HG03095 (cell line): ENCODE results near the gene ANAPC2.

Experiments used
- ATAC-seq: cut with Tn5 transposase; IDR thresholded peaks from one replicate; pipeline ENCODE4 v1.9.1; 2021; ENCODE audit warnings: moderate library complexity; ENCODE audit not compliant: unreplicated experiment

The ANAPC2 gene

GRCh38 chr9:137188490-137189296 lies at the start of gene ANAPC2, which contains the start of gene SSNA1:
Gene ANAPC2, minus strand, starts transcription at chr9:137188560. Its CDS starts 28 bp downstream, at chr9:137188532.
Gene SSNA1, plus strand, starts transcription at chr9:137188676. Its CDS starts 51 bp downstream, at chr9:137188727.
- peak; percentile 60 for ATAC-seq

GRCh38 chr9:137236936-137237421 lies 48.6 kb upstream of the ANAPC2 start:
- ATAC-seq, result no peak

DNA sequence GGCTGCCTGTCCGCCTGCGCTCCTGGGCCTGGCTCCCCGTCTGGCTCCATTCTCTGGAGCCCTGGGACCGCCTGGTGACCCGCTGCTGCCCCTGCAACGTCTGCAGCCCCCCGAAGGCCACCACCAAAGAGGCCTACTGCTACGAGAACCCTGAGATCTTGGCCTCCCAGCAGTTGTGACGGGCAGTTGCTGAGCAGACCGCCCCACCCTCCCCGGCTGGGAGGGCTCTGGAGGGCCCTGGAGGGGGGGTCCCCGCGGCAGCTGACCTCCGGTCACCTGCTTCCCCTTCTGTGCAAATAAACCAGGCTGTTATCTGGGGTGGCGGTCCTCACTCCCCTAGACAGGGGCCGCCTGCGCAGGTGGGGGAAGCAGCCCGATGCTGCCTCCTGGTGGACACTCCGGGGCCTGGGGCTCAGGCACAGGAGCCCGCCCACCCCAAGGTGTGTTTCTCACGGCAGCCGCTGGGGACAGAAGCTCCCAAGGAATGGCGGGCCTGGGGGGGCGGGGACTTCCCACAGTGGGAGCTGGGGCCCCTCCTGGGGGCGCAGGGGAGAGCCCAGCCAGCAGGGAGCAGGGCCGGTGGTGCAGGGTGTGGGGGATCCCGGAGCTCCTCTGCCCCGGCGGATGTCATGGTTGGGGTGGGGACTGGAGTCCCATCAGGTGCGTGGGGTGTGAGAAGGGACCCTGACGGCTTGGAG lies 48.0 kb upstream of the ANAPC2 start:
- peak; percentile 20 for ATAC-seq

GRCh38 chr9:137235424-137236237 lies 47.3 kb upstream of the ANAPC2 start:
- ATAC-seq, result no peak

- ATAC-seq, result no peak
These were observed 46.5 kb upstream of the ANAPC2 start for GRCh38 chr9:137234758-137235423.

- no peak for ATAC-seq
These were observed 45.8 kb upstream of the ANAPC2 start for GRCh38 chr9:137234055-137234697.

DNA sequence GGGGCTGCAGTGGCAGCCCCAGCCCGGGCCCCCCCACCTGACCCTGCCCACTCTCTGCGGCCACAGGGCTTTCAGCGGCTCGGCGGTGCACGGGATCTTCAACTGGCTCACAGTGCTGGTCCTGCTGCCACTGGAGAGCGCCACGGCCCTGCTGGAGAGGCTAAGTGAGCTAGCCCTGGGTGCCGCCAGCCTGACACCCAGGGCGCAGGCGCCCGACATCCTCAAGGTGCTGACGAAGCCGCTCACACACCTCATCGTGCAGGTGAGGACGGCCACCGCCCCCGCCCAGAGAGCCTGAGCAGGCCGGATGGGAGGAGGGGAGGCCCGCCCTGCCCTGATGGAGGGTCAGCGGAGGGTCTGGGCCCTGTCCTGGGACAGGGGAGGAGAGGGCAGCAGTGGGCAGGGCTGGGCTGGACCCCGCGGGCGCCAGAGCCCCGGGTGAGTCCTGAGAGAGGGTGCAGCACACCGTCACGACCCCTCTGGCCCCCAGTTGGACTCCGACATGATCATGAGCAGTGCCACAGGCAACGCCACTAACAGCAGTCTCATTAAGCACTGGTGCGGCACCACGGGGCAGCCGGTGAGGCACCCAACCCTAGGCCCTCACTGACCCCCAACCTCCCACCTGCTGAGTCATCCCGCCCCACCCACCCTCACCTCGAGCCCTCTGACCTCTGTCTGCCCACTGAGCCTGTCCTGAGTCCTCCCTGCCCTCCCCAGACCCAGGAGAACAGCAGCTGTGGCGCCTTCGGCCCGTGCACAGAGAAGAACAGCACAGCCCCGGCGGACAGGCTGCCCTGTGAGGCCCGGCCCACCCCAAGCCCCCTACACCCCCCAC lies 45.0 kb upstream of the ANAPC2 start:
- no peak for ATAC-seq

DNA sequence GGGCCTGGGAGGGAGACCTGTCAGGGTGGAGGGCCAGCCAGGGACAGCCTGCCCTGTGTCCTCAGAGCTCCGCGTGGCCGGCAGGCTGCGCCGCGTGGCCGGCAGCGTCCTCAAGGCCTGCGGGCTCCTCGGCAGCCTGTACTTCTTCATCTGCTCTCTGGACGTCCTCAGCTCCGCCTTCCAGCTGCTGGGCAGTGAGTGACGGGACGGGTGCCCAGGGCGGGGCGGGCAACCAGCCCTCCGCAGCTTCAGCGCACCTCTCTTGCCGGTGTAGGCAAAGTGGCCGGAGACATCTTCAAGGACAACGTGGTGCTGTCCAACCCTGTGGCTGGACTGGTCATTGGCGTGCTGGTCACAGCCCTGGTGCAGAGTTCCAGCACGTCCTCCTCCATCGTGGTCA lies 44.1 kb upstream of the ANAPC2 start:
- no peak for ATAC-seq

- ATAC-seq, result no peak
These were observed 43.7 kb upstream of the ANAPC2 start for GRCh38 chr9:137232101-137232500.

DNA sequence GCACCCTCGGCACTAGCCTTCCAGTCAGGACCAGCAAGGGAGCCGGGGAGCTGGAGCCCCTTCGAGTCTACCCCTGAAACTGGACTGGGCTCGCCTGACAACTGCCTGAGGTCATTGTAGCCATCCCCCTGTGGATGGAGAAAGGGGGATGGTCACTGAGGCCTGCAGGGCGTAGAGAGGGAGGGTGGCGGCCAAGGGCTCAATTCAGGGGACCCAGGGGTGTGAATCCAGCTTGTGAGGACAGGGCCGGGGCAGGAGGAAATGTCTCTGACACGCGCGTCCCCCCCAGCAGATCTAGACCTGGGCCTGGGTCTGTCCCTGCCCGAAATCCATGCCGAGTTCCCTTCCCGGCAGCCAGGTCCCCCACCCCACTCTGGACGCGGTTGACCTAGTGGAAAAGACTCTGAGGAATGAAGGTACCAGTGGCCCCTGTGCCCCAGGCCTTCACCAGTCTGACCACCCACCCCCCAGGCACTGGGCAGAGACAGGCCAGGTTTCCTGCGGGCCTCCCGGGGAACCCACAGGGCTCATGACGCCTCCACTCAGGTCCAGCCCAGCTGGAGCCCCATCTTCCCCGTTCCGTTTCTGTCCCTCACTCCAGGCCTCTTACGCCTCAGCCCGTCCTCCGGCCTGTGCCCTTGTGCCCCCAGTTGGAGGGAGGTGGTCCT lies 43.1 kb upstream of the ANAPC2 start:
- no peak for ATAC-seq

- ATAC-seq, result no peak
These were observed 42.5 kb upstream of the ANAPC2 start, which contains the start of gene SLC34A3 for GRCh38 chr9:137230705-137231371. Gene SLC34A3, plus strand, starts transcription at chr9:137230901. Its CDS starts 802 bp downstream, at chr9:137231703.

- no peak for ATAC-seq
These were observed 41.7 kb upstream of the ANAPC2 start for GRCh38 chr9:137229903-137230704.

- no peak for ATAC-seq
These were observed 40.9 kb upstream of the ANAPC2 start for GRCh38 chr9:137228968-137229896.

DNA sequence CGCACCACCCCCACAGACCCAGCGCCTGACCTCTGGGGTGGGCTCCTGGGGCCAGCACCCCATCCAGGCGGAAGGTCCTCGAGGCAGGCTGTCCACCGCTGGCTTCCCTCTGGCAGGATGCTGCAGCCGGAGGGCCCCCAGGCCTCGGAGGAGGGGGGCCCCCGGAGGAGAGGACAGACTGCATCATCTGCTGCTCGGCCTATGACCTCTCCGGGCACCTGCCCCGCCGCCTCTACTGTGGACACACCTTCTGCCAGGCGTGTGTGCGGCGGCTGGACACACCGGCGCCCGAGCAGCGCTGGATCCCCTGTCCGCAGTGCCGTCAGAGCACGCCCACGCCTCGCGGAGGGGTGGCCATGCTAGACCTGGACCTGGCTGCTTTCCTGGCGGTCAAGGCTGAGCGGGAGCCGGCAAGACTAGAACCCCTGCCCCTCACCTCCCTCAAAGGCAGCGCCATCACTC lies 40.2 kb upstream of the ANAPC2 start:
- no peak for ATAC-seq

GRCh38 chr9:137227853-137228505 lies 39.6 kb upstream of the ANAPC2 start:
- no peak for ATAC-seq
